Testis (tissue), 2 donors: ENCODE data around the gene ZNF277.

Experiments used
- CTCF ChIP-seq, 3 experiments: fragments of 450-650 bp in 2 of 3; fragments of 200-600 bp in 1 of 3; sonication (generic) in 1 of 3; IDR thresholded peaks; one replicate each; pipeline ENCODE4 v1.5.1; 2016 to 2019; ENCODE audit warnings: antibody characterized with exemption in 3 of 3, mild to moderate bottlenecking in 2 of 3, moderate library complexity in 1 of 3
- POLR2A ChIP-seq: fragments of 450-650 bp; IDR thresholded peaks from one replicate; pipeline ENCODE4 v1.6.1; 2017; ENCODE audit warnings: antibody characterized with exemption, mild to moderate bottlenecking, moderate library complexity

GRCh38 chr7:112190120-112190519, 16.4 kb upstream of the ZNF277 start:
- TF ChIP-seq CTCF (IDR thresholded peaks at IDR 0.05) (no peak), POLR2A (no peak)
